ENCODE data around the gene TRAF1.

GRCh38 chr9:120923620-120924328 is 2.8 kb downstream of the TRAF1 start:
- TF ChIP-seq POLR2AphosphoS5 (IDR thresholded peaks at IDR 0.05; ENCODE audit: low read depth, low read length) (peak; percentile 86), TAF1 (IDR thresholded peaks at IDR 0.05; ENCODE audit: borderline replicate concordance, low read depth, low read length) (no peak)
